Epidermal melanocyte (primary cell): ENCODE measurements around the gene ASPHD2.
A peak's percentile ranks its signal among the peaks of the same experiment; 100 is the strongest.

ENCODE experiments used
- DNase-seq: peaks from one replicate; pipeline ENCODE4 v3.0.0; 2011; ENCODE audit warnings: low spot score; ENCODE audit not compliant: insufficient read length

ASPHD2 gene

GRCh38 chr22:26476705-26477340, 47.8 kb downstream of the ASPHD2 start:
- DNase-seq, result peak; percentile 42

GRCh38 chr22:26477341-26477731, 48.3 kb downstream of the ASPHD2 start:
- no peak for DNase-seq

GRCh38 chr22:26479043-26479791, 50.2 kb downstream of the ASPHD2 start:
- peak; percentile 63 for DNase-seq

GRCh38 chr22:26479792-26480610, 50.9 kb downstream of the ASPHD2 start:
- no peak for DNase-seq

GRCh38 chr22:26480611-26480932, 51.5 kb downstream of the ASPHD2 start:
- DNase-seq, result no peak

GRCh38 chr22:26481112-26481693, 52.1 kb downstream of the ASPHD2 start:
- DNase-seq, result no peak

- DNase-seq, result no peak
Measured at GRCh38 chr22:26481694-26482093, 52.6 kb downstream of the ASPHD2 start.

GRCh38 chr22:26482161-26482560, 53.1 kb downstream of the ASPHD2 start:
- no peak for DNase-seq

GRCh38 chr22:26483043-26483438, 54.0 kb downstream of the ASPHD2 start:
- no peak for DNase-seq

GRCh38 chr22:26483439-26484359, 54.6 kb downstream of the ASPHD2 start, which contains the start of the genes HPS4 and SRRD:
TSS of gene HPS4 (minus strand) at chr22:26483783. CDS start at chr22:26481762, 2,021 bp downstream.
TSS of gene SRRD (plus strand) at chr22:26483877. CDS start at chr22:26483891, 14 bp downstream.
- DNase-seq, result peak; percentile 81

- no peak for DNase-seq
Measured at GRCh38 chr22:26484360-26484706, 55.3 kb downstream of the ASPHD2 start.

- DNase-seq, result no peak
Measured at GRCh38 chr22:26485013-26485412, 56.0 kb downstream of the ASPHD2 start.

GRCh38 chr22:26485806-26486390, 56.8 kb downstream of the ASPHD2 start:
- DNase-seq, result no peak

- DNase-seq, result no peak
Measured at GRCh38 chr22:26486394-26486793, 57.3 kb downstream of the ASPHD2 start.

GRCh38 chr22:26487996-26488395, 58.9 kb downstream of the ASPHD2 start:
- DNase-seq, result no peak

GRCh38 chr22:26489447-26490036, 60.5 kb downstream of the ASPHD2 start:
- DNase-seq, result peak; percentile 65

GRCh38 chr22:26492220-26492619, 63.2 kb downstream of the ASPHD2 start:
- no peak for DNase-seq

- DNase-seq, result no peak
Measured at GRCh38 chr22:26494506-26494905, 65.4 kb downstream of the ASPHD2 start.
